Embryonic facial prominence (tissue), 1 donor: ENCODE data around the gene ITPR1.

Source experiments
- DNase-seq: peaks from one replicate; pipeline ENCODE4 v3.0.0-alpha.2; 2016; ENCODE audit errors: extremely low spot score

Gene ITPR1

GRCh38 chr3:4776399-4776979 is 283.3 kb downstream of the ITPR1 start:
- DNase-seq, result no peak

- no peak for DNase-seq
These were observed 283.9 kb downstream of the ITPR1 start for GRCh38 chr3:4776980-4777581.

- DNase-seq, result no peak
These were observed 285.0 kb downstream of the ITPR1 start for GRCh38 chr3:4778119-4778518.

- DNase-seq, result no peak
These were observed 285.6 kb downstream of the ITPR1 start for GRCh38 chr3:4778740-4779139.

GRCh38 chr3:4780545-4780957 is 287.4 kb downstream of the ITPR1 start:
- no peak for DNase-seq

GRCh38 chr3:4782095-4782494 is 288.9 kb downstream of the ITPR1 start:
- no peak for DNase-seq

GRCh38 chr3:4785551-4785950 is 292.4 kb downstream of the ITPR1 start:
- DNase-seq, result no peak

GRCh38 chr3:4786431-4786830 is 293.3 kb downstream of the ITPR1 start:
- DNase-seq, result no peak

- no peak for DNase-seq
These were observed 298.2 kb downstream of the ITPR1 start for GRCh38 chr3:4791358-4791757.

- DNase-seq, result no peak
These were observed 300.2 kb downstream of the ITPR1 start for GRCh38 chr3:4793311-4793710.

- DNase-seq, result no peak
These were observed 301.2 kb downstream of the ITPR1 start for GRCh38 chr3:4794331-4794730.

GRCh38 chr3:4794798-4795197 is 301.6 kb downstream of the ITPR1 start:
- DNase-seq, result no peak

GRCh38 chr3:4795905-4796304 is 302.8 kb downstream of the ITPR1 start:
- no peak for DNase-seq

- DNase-seq, result no peak
These were observed 304.1 kb downstream of the ITPR1 start for GRCh38 chr3:4797201-4797705.

- no peak for DNase-seq
These were observed 306.4 kb downstream of the ITPR1 start for GRCh38 chr3:4799266-4800256.

GRCh38 chr3:4800595-4800994 is 307.4 kb downstream of the ITPR1 start:
- no peak for DNase-seq

- DNase-seq, result no peak
These were observed 308.7 kb downstream of the ITPR1 start for GRCh38 chr3:4801892-4802291.

GRCh38 chr3:4802903-4803302 is 309.8 kb downstream of the ITPR1 start:
- DNase-seq, result no peak

- no peak for DNase-seq
These were observed 311.3 kb downstream of the ITPR1 start for GRCh38 chr3:4804161-4805058.

GRCh38 chr3:4805662-4806061 is 312.5 kb downstream of the ITPR1 start:
- DNase-seq, result no peak

- no peak for DNase-seq
These were observed 313.5 kb downstream of the ITPR1 start for GRCh38 chr3:4806535-4807108.
